ENCODE results near the gene SQOR.

GRCh38 chr15:45585069-45585791, 49.6 kb upstream of the SQOR start:
- TF ChIP-seq POLR2A (IDR thresholded peaks at IDR 0.05) (no peak), CTCF (IDR thresholded peaks at IDR 0.05) (no peak)

Data from testis (tissue), 2 donors.